ENCODE data around the gene CBX6. TPM values are rescaled to one million over a fixed set of nuclear protein-coding genes. Genes with fewer than 3 reads are reported as not detected.

Gene CBX6
- total and polyA plus RNA-seq, 2 of the 8 experiments (the other 6 are each of a cell fraction or from before 2014, with no cell fraction given), result 10.6 to 27.5 TPM

- TF ChIP-seq CHD7 (IDR thresholded peaks at IDR 0.05; ENCODE audit: insufficient replicate concordance, low read length) (no peak), JUND (IDR thresholded peaks at IDR 0.05; ENCODE audit: low read length) (no peak), CREB1 (IDR thresholded peaks at IDR 0.05) (no peak), TCF12 (IDR thresholded peaks at IDR 0.05; ENCODE audit: low read depth, low read length) (no peak), EZH2 (IDR thresholded peaks at IDR 0.05; ENCODE audit: low read depth, low read length, severe bottlenecking) (no peak), MAX (IDR thresholded peaks at IDR 0.05) (no peak), RFX5 (IDR thresholded peaks at IDR 0.05; ENCODE audit: borderline replicate concordance, low read depth, low read length) (no peak), EP300 (IDR thresholded peaks at IDR 0.05; ENCODE audit: borderline replicate concordance in 1 of 2, low read depth in 2 of 2, low read length in 2 of 2) (no peak), CBX8 (IDR thresholded peaks at IDR 0.05; ENCODE audit: borderline replicate concordance, low read depth, low read length) (no peak), EGR1 (IDR thresholded peaks at IDR 0.05; ENCODE audit: borderline replicate concordance, low read depth, low read length) (no peak), CBX5 (IDR thresholded peaks at IDR 0.05; ENCODE audit: low read depth, low read length) (no peak), HDAC2 (IDR thresholded peaks at IDR 0.05; ENCODE audit: borderline replicate concordance in 1 of 2, low read depth in 2 of 2, low read length in 2 of 2) (no peak)
These were observed 37.0 kb downstream of the CBX6 start (continued) for GRCh38 chr22:38834991-38835390.
